GM23338 (cell line): ENCODE measurements around the gene RAMP1. TPM values are rescaled to one million over a fixed set of nuclear protein-coding genes. Genes with fewer than 3 reads are reported as not detected.

Experiments used
- ATAC-seq: fragments of 200-7000 bp; cut with Tn5 transposase; 3 replicates; pipeline ENCODE4 v1.9.1; 2020
- DNase-seq: peaks from one replicate; pipeline ENCODE4 v3.0.0-alpha.2; 2015; ENCODE audit warnings: low spot score
- H2AFZ ChIP-seq: fragments of 200-600 bp; sonication (generic); 2 replicates; pipeline ENCODE4 v1.8.0; 2016; ENCODE audit warnings: antibody characterized with exemption, mild to moderate bottlenecking, moderate library complexity
- H3F3A ChIP-seq: fragments of 200-600 bp; sonication (generic); replicated peaks from 2 replicates; pipeline ENCODE4 v1.8.0; 2017; ENCODE audit warnings: antibody characterized with exemption, mixed run types, low read depth
- H3K27ac ChIP-seq: fragments of 200-600 bp; sonication (generic); 2 replicates; pipeline ENCODE4 v1.6.1; 2016; ENCODE audit warnings: low read depth
- H3K27me3 ChIP-seq: fragments of 200-600 bp; sonication (generic); 2 replicates; pipeline ENCODE4 v1.8.0; 2016; ENCODE audit warnings: mild to moderate bottlenecking, mixed run types, moderate library complexity; ENCODE audit not compliant: insufficient read depth
- H3K36me3 ChIP-seq: fragments of 200-600 bp; sonication (generic); 2 replicates; pipeline ENCODE4 v1.8.0; 2016; ENCODE audit warnings: mild to moderate bottlenecking; ENCODE audit not compliant: insufficient read depth
- H3K4me1 ChIP-seq: fragments of 200-600 bp; sonication (generic); 2 replicates; pipeline ENCODE4 v1.8.0; 2016; ENCODE audit warnings: mild to moderate bottlenecking, moderate library complexity; ENCODE audit not compliant: insufficient read depth
- H3K4me2 ChIP-seq: fragments of 200-600 bp; sonication (generic); 2 replicates; pipeline ENCODE4 v1.7.1; 2017; ENCODE audit warnings: mixed run types
- H3K4me3 ChIP-seq: fragments of 200-600 bp; sonication (generic); 2 replicates; pipeline ENCODE4 v1.6.1; 2016; ENCODE audit warnings: mixed run types
- H3K79me2 ChIP-seq: fragments of 200-600 bp; sonication (generic); replicated peaks from 2 replicates; pipeline ENCODE4 v1.8.0; 2017; ENCODE audit warnings: mild to moderate bottlenecking; ENCODE audit not compliant: insufficient read depth
- H3K9me2 ChIP-seq: fragments of 200-600 bp; sonication (generic); 2 replicates; pipeline ENCODE4 v1.8.0; 2017; ENCODE audit not compliant: insufficient read depth
- H4K20me1 ChIP-seq: fragments of 200-600 bp; sonication (generic); replicated peaks from 2 replicates; pipeline ENCODE4 v1.8.0; 2017; ENCODE audit warnings: mild to moderate bottlenecking; ENCODE audit not compliant: insufficient read depth
- H3K27ac Mint-ChIP-seq: 2 replicates; pipeline ENCODE4 v1.8.0; 2020; ENCODE audit warnings: inconsistent platforms, mild to moderate bottlenecking, moderate library complexity, mixed read lengths
- H3K27me3 Mint-ChIP-seq: 3 replicates; pipeline ENCODE4 v1.8.0; 2022; ENCODE audit warnings: low read depth, mild to moderate bottlenecking, moderate library complexity, mixed read lengths, inconsistent platforms; ENCODE audit not compliant: insufficient read depth, poor library complexity
- H3K36me3 Mint-ChIP-seq: 3 replicates; pipeline ENCODE4 v1.8.0; 2021; ENCODE audit warnings: low read depth, mild to moderate bottlenecking, inconsistent platforms, moderate library complexity, mixed read lengths
- H3K4me1 Mint-ChIP-seq: 3 replicates; pipeline ENCODE4 v1.8.0; 2020; ENCODE audit warnings: mild to moderate bottlenecking, inconsistent platforms, mixed read lengths
- H3K4me3 Mint-ChIP-seq: 3 replicates; pipeline ENCODE4 v1.8.0; 2021; ENCODE audit warnings: moderate library complexity, mild to moderate bottlenecking, inconsistent platforms, mixed read lengths
- H3K9me3 Mint-ChIP-seq: 3 replicates; pipeline ENCODE4 v1.8.0; 2020; ENCODE audit warnings: moderate library complexity, mild to moderate bottlenecking, inconsistent platforms, mixed read lengths
- CREB1 ChIP-seq: fragments of 250-450 bp; sonication (Bioruptor Pico); IDR thresholded peaks from 2 replicates; pipeline ENCODE4 v1.5.0; 2020; ENCODE audit warnings: low read depth, mild to moderate bottlenecking, moderate library complexity
- EZH2phosphoT487 ChIP-seq: fragments of 200-600 bp; sonication (generic); IDR thresholded peaks from one replicate; pipeline ENCODE4 v1.8.1; 2018; ENCODE audit warnings: antibody characterized with exemption; ENCODE audit not compliant: unreplicated experiment
- polyA plus RNA-seq: library from polyadenylated mRNA; unstranded; fragments of >200 nt; fragmentation: Nextera tagmentation; extraction: Ambion mirVana; gene quantifications from 2 replicates; pipeline ENCODE4 v1.2.1, GENCODE V29; 2016
- total RNA-seq: library from RNA; depleted of rRNA; stranded (reverse); fragments of >200 nt; shearing (Covaris generic); gene quantifications from 2 replicates; pipeline ENCODE4 v1.2.3, GENCODE V29; 2014
- TF ChIP-seq, protein P1 (sequence below), 2 experiments: fragments of 200-600 bp in 1 of 2; sonication (generic) in 1 of 2; conservative IDR thresholded peaks; 2 replicates each; pipeline versions ENCODE4 v1.5.1 to v1.6.1; 2016 to 2017; ENCODE audit warnings: antibody characterized with exemption in 2 of 2, low read depth in 2 of 2, mild to moderate bottlenecking in 2 of 2, moderate library complexity in 1 of 2
- TF ChIP-seq, protein P2 (sequence below): IDR thresholded peaks from 2 replicates; pipeline ENCODE4 v1.6.1; 2016; ENCODE audit warnings: antibody characterized with exemption
- TF ChIP-seq, protein P3 (sequence below): IDR thresholded peaks from one replicate; pipeline ENCODE4 v1.6.1; 2018; ENCODE audit warnings: antibody characterized with exemption; ENCODE audit not compliant: unreplicated experiment

Gene RAMP1
- total and polyA plus RNA-seq, 2 experiments from 2014 or later, result 1.7 to 3.3 TPM

DNA sequence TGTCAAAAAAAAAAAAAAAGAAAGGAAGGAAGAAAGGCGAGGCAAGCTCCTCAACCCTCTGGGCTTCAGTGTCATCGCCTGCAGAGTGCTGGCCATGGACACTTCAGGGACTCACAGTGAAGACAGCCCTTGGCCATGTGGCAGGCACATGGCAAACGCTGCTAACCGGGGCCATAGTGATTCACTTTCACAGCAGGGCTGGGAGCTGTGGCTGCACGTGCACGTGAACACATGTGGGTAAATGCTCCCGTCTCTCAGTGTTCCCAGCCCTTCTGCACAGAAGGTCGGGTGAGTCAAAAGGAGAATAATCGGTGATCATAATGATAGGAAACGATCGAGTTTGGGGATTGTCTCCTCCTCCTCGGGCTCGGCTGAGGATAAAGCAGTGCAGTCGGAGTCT is 61.2 kb downstream of the RAMP1 start (continued):
- TF ChIP-seq, protein P1, sequence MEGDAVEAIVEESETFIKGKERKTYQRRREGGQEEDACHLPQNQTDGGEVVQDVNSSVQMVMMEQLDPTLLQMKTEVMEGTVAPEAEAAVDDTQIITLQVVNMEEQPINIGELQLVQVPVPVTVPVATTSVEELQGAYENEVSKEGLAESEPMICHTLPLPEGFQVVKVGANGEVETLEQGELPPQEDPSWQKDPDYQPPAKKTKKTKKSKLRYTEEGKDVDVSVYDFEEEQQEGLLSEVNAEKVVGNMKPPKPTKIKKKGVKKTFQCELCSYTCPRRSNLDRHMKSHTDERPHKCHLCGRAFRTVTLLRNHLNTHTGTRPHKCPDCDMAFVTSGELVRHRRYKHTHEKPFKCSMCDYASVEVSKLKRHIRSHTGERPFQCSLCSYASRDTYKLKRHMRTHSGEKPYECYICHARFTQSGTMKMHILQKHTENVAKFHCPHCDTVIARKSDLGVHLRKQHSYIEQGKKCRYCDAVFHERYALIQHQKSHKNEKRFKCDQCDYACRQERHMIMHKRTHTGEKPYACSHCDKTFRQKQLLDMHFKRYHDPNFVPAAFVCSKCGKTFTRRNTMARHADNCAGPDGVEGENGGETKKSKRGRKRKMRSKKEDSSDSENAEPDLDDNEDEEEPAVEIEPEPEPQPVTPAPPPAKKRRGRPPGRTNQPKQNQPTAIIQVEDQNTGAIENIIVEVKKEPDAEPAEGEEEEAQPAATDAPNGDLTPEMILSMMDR (conservative IDR thresholded peaks at IDR 0.05; ENCODE audit: low read depth in 2 of 2), result no peak
- TF ChIP-seq, protein P2, sequence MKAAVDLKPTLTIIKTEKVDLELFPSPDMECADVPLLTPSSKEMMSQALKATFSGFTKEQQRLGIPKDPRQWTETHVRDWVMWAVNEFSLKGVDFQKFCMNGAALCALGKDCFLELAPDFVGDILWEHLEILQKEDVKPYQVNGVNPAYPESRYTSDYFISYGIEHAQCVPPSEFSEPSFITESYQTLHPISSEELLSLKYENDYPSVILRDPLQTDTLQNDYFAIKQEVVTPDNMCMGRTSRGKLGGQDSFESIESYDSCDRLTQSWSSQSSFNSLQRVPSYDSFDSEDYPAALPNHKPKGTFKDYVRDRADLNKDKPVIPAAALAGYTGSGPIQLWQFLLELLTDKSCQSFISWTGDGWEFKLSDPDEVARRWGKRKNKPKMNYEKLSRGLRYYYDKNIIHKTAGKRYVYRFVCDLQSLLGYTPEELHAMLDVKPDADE, result no peak
- TF ChIP-seq EZH2phosphoT487 (no peak), CREB1 (CRISPR knock-in tag) (no peak)

DNA sequence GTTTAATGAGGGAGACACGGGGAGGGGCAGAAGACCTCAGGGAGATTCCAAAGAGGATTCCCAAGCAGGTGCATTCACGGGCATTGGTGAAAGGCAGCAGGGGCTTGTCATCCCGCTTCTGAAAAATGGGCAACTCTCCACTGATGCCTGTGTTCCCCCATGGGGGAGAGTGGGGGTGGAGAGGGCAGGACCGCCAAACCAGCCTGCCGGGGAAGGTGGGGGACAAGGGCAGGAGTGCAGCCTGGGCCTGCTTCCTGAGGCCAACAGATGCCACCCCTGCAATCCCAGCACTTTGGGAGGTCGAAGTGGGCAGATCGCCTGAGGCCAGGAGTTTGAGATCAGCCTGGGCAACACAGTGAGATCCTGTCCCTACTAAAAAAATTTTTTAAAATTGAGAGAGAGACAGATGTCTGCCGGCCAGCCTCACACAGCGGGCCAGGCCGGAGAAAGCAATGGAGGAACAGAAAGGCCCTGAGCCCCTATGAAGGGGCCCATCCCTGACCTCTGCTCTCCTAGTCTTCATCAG is 62.6 kb downstream of the RAMP1 start:
- H3K9me2 ChIP-seq, result no peaks in the 10 kb centered on the region
- no peaks in the 10 kb centered on the region for H4K20me1 ChIP-seq
- ATAC-seq (no peak), DNase-seq (no peak)
- no peaks in the 10 kb centered on the region for H3K79me2 ChIP-seq
- H3K36me3 Mint-ChIP-seq, result no peaks in the 10 kb centered on the region; the same call in 2 of the 3 replicates
- no peaks in the 10 kb centered on the region for H3K27me3 ChIP-seq
- H3K9me3 Mint-ChIP-seq, result no peaks in the 10 kb centered on the region
- peaks cover 21% of the 10 kb centered on the region for H3K27me3 Mint-ChIP-seq
- H3K4me3 ChIP-seq, result no peak overlapping the region
- H3K4me2 ChIP-seq, result no peak overlapping the region
- TF ChIP-seq, protein P3, sequence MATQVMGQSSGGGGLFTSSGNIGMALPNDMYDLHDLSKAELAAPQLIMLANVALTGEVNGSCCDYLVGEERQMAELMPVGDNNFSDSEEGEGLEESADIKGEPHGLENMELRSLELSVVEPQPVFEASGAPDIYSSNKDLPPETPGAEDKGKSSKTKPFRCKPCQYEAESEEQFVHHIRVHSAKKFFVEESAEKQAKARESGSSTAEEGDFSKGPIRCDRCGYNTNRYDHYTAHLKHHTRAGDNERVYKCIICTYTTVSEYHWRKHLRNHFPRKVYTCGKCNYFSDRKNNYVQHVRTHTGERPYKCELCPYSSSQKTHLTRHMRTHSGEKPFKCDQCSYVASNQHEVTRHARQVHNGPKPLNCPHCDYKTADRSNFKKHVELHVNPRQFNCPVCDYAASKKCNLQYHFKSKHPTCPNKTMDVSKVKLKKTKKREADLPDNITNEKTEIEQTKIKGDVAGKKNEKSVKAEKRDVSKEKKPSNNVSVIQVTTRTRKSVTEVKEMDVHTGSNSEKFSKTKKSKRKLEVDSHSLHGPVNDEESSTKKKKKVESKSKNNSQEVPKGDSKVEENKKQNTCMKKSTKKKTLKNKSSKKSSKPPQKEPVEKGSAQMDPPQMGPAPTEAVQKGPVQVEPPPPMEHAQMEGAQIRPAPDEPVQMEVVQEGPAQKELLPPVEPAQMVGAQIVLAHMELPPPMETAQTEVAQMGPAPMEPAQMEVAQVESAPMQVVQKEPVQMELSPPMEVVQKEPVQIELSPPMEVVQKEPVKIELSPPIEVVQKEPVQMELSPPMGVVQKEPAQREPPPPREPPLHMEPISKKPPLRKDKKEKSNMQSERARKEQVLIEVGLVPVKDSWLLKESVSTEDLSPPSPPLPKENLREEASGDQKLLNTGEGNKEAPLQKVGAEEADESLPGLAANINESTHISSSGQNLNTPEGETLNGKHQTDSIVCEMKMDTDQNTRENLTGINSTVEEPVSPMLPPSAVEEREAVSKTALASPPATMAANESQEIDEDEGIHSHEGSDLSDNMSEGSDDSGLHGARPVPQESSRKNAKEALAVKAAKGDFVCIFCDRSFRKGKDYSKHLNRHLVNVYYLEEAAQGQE, result no peak
- H3K36me3 ChIP-seq, result no peaks in the 10 kb centered on the region
- no peak overlapping the region for H3K27ac ChIP-seq
- no peak overlapping the region for H3K27ac Mint-ChIP-seq
- no peaks in the 10 kb centered on the region for H3F3A ChIP-seq
- H3K4me3 Mint-ChIP-seq, result no peak overlapping the region
- H3K4me1 ChIP-seq, result no peaks in the 10 kb centered on the region
- peaks cover 8% of the 10 kb centered on the region; the same call in 2 of the 3 replicates for H3K4me1 Mint-ChIP-seq
- no peak overlapping the region for H2AFZ ChIP-seq
